Activated CD4-positive, alpha-beta T cell treated with anti-CD3 and anti-CD28 coated beads for 48 hours (primary cell): ENCODE data around the gene S100A8.

Source experiments
- DNase-seq: peaks from one replicate; pipeline ENCODE4 v3.0.0-alpha.2; 2020

Gene S100A8

DNA sequence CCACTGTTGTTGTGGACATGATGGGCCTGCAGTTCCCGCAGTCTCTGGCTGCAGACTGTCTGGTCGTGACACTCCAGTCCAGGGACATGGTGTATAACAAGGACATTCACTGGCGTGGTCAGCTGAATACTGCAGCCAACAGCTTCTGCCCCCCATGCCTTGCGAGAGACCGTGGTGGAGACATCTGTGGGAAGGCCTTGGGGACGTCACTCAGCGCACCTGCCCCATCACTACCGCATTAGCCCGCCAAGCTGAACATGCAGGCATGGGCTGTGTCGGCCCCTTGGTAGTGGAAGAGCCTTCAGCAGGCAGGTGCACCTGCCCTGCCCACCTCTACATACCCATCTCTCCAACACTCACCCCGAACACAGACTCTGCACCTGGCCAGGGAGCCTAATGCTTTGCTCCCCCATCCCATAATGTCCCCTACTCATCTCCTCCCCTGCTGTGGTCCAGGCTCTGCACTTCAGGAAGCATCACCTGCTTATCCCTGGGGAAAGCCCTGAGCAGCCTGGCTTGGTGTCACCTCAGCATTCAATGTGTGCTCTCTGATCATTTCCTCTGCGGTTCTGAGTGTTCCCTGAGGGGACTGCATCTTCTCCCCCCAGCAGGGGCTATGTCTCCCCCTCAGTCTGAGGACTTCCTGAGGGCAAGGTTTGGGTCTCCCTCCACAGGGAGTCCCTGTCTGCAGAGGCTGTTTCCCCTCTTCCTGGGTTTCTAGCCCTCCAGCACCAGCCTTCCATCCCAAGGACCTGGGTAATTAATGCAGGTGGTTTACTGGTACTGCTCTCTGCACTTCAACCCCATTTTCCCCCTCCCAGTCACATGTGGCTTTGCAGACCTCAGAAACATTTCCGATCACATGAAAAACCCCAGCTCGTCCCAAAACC lies 45.4 kb downstream of the S100A8 start:
- no peak for DNase-seq

DNA sequence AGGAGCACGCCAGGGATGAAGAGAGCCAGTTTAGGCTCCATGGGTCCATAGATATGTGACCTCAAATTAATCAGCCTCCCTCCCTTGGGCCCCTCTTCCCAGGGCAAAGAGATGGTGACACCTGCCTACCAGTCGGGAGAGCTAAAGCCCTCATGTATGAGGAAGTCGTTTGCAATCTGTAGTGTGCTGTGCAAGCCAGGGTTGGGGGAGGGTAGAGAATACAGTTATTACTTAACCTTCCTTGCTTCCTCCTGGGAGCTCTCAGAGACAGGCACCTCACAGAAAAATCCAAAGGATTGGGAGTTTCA lies 46.2 kb downstream of the S100A8 start:
- DNase-seq: no peak

DNA sequence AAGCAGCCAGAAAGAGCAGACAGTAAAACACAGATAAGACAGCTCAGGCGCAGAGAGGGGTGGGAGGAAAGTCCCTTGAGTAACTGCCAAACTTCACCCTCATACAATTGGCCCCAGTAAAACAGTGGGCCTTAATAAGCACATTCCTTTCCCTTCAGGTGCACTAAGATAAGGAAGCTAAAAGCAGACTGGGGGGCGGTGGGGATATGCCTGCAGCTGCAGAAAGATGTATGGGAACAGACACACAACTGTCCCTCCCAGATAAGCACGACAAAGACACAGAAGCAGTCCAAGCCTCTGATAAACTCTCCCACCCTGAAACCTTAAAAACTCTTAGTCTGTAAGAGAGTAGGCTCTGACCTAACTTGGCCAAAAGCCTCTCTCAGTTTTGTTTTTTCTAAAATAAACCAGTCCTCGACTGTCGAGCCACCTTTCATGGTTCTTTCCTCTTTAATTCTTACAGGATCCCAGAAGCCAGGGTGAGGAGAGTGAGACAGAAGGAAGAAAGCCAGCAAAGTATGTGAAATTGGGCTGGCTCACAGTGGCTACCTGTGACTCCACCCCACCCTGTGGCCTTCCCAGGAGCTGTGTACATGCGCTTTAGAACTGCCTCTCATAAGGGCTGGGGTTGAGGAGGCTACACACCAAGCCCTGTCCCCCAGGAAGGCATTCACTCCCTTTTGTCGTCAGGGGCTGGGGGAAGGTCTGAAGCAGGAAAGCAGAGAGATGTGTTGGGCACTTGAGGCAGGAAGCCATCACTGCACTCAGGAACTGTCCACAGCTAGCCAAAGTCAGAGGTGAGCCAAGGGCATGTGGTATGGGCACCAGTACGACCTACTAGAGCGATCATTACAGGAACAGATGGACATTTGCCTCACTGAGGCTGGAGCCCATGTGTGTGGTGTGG lies 46.8 kb downstream of the S100A8 start:
- DNase-seq: no peak

DNA sequence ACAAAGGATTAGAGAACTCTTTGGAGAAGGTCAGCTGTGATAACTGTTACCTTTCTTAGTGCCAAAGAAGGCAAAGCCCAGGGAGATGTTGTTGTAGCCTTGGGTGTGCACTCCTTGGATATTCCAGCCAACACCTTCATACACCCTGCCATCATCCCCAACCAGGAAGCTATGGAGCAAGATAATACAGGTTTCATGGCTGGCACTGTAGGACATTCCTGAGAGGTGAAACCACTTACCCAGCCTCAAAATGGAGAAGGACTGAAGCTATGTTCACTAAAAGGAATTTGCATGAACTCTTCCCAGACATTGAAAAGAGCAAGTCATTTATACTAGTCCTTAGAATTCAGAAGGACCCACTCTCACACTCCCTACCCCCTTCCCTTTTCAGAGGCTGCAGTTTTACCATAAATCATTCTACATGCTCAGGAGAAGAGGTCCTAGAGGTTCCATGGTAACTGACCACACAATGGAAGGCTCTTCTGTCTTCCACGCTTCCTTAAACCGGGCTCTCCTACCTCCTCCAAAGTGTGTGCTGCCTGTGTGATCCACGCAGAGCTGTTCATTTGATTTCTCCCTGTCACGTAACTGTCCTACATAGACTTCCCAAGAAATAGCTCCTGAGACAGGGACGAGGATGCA lies 47.7 kb downstream of the S100A8 start:
- no peak for DNase-seq

DNA sequence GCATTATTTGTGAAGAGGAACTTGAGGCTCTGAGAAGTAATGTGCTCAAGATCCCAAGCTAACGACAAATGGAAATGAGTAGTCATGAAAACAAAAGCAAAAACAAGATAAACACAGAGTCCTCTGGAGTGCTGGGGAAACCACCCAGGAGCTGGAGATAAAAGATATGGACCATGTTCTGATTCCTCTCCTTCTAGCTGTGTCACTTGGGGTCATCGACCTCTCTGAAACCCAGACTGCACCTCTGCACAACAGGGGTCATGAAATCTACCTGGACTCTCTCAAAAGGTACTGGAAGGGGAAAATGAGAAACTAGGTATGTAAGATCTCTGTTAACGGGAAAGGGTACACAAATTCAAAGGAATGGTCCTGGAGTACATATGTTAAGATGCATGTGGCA lies 48.7 kb downstream of the S100A8 start:
- no peak for DNase-seq

DNA sequence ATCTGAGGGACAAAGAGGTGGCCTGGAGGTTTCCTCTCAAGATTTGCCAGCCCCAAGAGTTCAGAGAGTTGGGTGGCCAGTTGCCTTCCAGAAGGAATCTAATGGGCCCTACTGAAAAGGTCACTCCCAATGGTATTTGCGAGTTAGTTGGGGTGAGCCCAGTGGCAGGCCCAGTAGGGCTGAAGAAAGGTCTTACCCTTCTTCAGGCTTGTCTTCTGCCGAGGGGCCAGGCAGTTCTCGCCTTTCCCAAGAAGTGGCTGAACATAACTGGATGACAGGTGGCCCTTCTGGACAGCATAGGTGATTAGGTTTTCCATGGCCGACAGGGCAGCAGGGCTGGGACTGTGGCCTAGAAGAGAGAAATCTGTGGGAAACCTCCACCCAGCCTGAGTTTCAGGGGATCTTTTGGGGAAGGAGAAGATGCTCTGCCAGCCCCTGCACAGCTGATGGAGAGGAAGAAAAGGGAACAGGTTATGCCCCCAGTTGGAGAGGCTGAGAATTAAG lies 49.4 kb downstream of the S100A8 start:
- no peak for DNase-seq

DNA sequence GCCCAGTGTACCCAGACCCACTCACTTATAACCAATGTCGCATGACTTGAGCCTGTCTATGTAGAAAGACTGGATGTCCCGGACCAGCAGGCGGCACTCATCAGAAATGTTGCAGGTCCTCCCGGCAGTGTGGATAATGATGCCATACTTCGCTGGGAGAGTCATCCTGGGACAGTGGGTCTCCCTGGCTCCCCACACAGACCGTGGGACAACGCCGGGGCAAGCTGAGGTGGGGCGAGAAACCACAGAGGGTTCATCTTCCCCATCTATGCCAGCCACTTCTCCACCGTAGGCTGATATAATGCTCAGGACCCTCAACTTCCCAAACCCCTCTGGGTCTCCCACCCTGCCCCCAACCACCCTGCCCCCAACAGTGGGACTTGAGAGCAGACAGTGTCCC lies 50.5 kb downstream of the S100A8 start:
- no peak for DNase-seq
